ENCODE data around the gene PATE1. TPM values are rescaled to one million over a fixed set of nuclear protein-coding genes. Genes with fewer than 3 reads are reported as not detected.

The PATE1 gene
- polyA plus RNA-seq, 1 donor (not counting 4 experiments of a cell fraction or from before 2014, with no cell fraction given): not detected

DNA sequence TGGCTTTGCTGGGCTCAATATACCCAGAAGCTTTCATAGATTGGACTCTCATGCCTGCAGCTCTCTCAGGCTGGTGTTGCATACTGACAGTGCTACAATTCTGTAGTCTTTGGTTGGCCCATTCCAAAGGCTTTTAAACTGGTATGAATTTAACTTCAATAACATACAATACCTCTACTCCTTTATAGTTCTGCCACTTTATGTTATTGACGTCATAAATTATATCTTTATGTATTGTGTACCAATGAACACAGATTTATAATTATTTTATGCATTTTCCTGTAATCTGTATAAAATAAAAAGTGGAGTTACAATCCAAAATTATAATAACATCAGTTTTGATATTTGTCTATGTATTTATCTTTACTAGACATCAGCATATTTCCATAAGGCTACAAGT is 16.4 kb downstream of the PATE1 start:
- H3K4me1 ChIP-seq (ENCODE audit: control insufficient read depth, extremely low read depth, insufficient read depth, low read length): no peaks in the 10 kb centered on the region
- FAIRE-seq: no peak
- no peak for DNase-seq (ENCODE audit: low read depth, low spot score)
- no peaks in the 10 kb centered on the region for H3K9me1 ChIP-seq (ENCODE audit: control insufficient read depth, extremely low read depth, insufficient read depth, low read length)
- H4K20me1 ChIP-seq (ENCODE audit: control insufficient read depth, extremely low read depth, insufficient read depth, low read length): no peaks in the 10 kb centered on the region
- no peaks in the 10 kb centered on the region for H3K27me3 ChIP-seq (ENCODE audit: control insufficient read depth, extremely low read depth, insufficient read depth, low read length)
- H3K4me2 ChIP-seq (ENCODE audit: control insufficient read depth, extremely low read depth, insufficient read depth, low read depth, low read length): no peak overlapping the region
- no peak overlapping the region for H3K9ac ChIP-seq (ENCODE audit: control insufficient read depth, extremely low read depth, insufficient read depth, low read length)
- no peak overlapping the region for H3K27ac ChIP-seq (ENCODE audit: control insufficient read depth, insufficient read depth, low read length)
- H3K4me3 ChIP-seq (ENCODE audit: control insufficient read depth in 2 of 3, extremely low read depth in 1 of 3, insufficient read depth in 2 of 3, low read depth in 1 of 3, low read length in 3 of 3): no peak overlapping the region
- no peaks in the 10 kb centered on the region for H3K9me3 ChIP-seq (ENCODE audit: control insufficient read depth, low read depth, low read length)
- no peaks in the 10 kb centered on the region for H3K79me2 ChIP-seq (ENCODE audit: control insufficient read depth, insufficient read depth, low read length)
- H3K36me3 ChIP-seq (ENCODE audit: control insufficient read depth in 2 of 2, extremely low read depth in 1 of 2, insufficient read depth in 2 of 2, low read length in 2 of 2): no peaks in the 10 kb centered on the region
- H2AFZ ChIP-seq (ENCODE audit: control insufficient read depth, low read length): no peak overlapping the region
- dilution Hi-C loops (cut with MboI; ENCODE audit: extremely low pct_ligation_motif_present, low sequenced_read_pairs): no loop called here
- no peak for TF ChIP-seq EZH2 (IDR thresholded peaks at IDR 0.05; ENCODE audit: low read length)
- TF ChIP-seq CTCF (optimal IDR thresholded peaks at IDR 0.05 in 1 of 3, IDR thresholded peaks at IDR 0.05 in 1 of 3, conservative IDR thresholded peaks at IDR 0.05 in 1 of 3; ENCODE audit: extremely low read depth in 1 of 3, insufficient read depth in 2 of 3, low read length in 3 of 3): no peak

GRCh38 chr11:125763483-125763882 is 17.4 kb downstream of the PATE1 start:
- H3K36me3 ChIP-seq (ENCODE audit: control insufficient read depth in 2 of 2, extremely low read depth in 1 of 2, insufficient read depth in 2 of 2, low read length in 2 of 2): no peaks in the 10 kb centered on the region
- H3K27me3 ChIP-seq (ENCODE audit: control insufficient read depth, extremely low read depth, insufficient read depth, low read length): no peaks in the 10 kb centered on the region
- dilution Hi-C loops (cut with MboI; ENCODE audit: extremely low pct_ligation_motif_present, low sequenced_read_pairs): no loop called here
- no peak overlapping the region for H3K4me3 ChIP-seq (ENCODE audit: control insufficient read depth in 2 of 3, extremely low read depth in 1 of 3, insufficient read depth in 2 of 3, low read depth in 1 of 3, low read length in 3 of 3)
- H3K27ac ChIP-seq (ENCODE audit: control insufficient read depth, insufficient read depth, low read length): no peak overlapping the region
- no peak overlapping the region for H3K9ac ChIP-seq (ENCODE audit: control insufficient read depth, extremely low read depth, insufficient read depth, low read length)
- no peaks in the 10 kb centered on the region for H3K4me1 ChIP-seq (ENCODE audit: control insufficient read depth, extremely low read depth, insufficient read depth, low read length)
- H3K9me1 ChIP-seq (ENCODE audit: control insufficient read depth, extremely low read depth, insufficient read depth, low read length): no peaks in the 10 kb centered on the region
- no peaks in the 10 kb centered on the region for H3K79me2 ChIP-seq (ENCODE audit: control insufficient read depth, insufficient read depth, low read length)
- TF ChIP-seq CTCF (optimal IDR thresholded peaks at IDR 0.05 in 1 of 3, IDR thresholded peaks at IDR 0.05 in 1 of 3, conservative IDR thresholded peaks at IDR 0.05 in 1 of 3; ENCODE audit: extremely low read depth in 1 of 3, insufficient read depth in 2 of 3, low read length in 3 of 3): no peak
- FAIRE-seq (no peak), DNase-seq (ENCODE audit: low read depth, low spot score) (no peak)
- H3K9me3 ChIP-seq (ENCODE audit: control insufficient read depth, low read depth, low read length): no peaks in the 10 kb centered on the region
- no peak overlapping the region for H3K4me2 ChIP-seq (ENCODE audit: control insufficient read depth, extremely low read depth, insufficient read depth, low read depth, low read length)
- H2AFZ ChIP-seq (ENCODE audit: control insufficient read depth, low read length): no peak overlapping the region
- no peaks in the 10 kb centered on the region for H4K20me1 ChIP-seq (ENCODE audit: control insufficient read depth, extremely low read depth, insufficient read depth, low read length)
